Right renal cortex interstitium (tissue), 3 donors: ENCODE measurements around the gene PLEKHM2. TPM values are rescaled to one million over a fixed set of nuclear protein-coding genes. Genes with fewer than 3 reads are reported as not detected.
A peak's percentile ranks its signal among the peaks of the same experiment; 100 is the strongest.

Source experiments
- DNase-seq, 3 donors: peaks; one replicate each; pipeline ENCODE4 v3.0.0-alpha.2; 2013; ENCODE audit warnings: low read depth in 3 of 3, low spot score in 2 of 3
- polyA plus RNA-seq, 3 donors: library from polyadenylated mRNA; unstranded; fragments of 120-200 nt; gene quantifications; one replicate each; pipeline ENCODE4 v1.2.1, GENCODE V29; 2013; ENCODE audit not compliant: insufficient read length in 3 of 3

PLEKHM2 gene
- polyA plus RNA-seq, 3 donors: 37.9 to 46.7 (median 43.0) TPM

DNA sequence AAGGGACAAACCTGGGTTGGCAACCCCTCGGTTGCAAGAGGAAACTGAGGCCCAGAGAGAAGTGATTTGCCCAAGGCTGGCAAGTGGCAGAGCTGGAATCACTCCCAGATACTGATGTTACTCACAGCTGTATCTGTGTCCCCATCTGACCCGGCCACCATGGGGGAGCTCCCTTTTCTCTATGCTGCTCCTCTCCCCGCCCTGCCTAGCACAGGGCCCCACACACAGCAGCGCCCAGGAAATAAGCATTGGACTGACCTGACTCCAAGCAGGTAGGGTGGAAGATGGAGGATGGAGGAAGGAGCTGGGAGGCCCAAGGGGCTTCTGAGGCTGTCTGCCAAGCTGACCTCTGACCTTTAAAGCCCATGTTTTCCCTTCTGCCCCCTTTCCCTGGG is 71.5 kb downstream of the PLEKHM2 start:
- DNase-seq: no peak

DNA sequence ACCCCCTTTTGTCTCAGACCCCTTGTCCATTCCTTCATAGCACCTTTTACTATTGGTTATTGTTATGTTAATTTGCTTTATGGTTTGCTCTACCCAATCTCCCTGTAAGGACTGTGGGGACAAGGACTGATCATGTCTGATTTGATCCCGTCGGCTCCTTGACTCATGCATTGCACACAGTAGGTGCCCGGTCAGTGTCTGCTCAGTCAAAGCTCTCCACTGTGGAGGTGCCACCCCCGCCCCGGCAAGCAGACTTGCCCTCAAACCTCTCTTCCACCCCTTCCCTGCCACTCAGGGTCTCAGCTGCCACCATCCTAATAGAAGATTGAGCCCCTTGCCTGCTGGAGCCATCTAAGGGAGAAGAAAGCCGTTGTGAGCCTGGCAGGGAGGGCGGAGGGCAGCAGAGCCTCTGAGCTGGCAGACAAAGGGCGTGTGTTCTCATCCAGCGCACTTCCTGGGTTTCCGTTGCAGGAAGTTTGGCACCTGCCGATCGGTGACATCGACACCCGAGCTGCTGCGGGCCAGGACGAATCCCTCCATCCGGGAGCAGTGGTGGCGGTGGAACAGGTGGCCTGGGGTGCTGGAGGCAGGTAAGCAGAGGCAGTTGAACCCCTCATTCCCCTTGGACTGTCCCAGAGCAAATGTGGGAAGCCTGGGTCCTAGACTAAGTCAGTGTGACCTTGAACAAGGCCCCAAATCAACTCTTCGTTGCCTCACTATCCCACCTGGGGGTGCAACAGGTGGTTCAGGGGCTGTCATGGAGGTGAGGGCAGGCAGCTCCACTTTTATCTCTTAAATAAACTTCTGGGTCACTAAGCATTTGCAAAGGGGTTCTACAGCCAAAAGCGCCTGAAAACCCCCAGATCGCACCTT is 72.3 kb downstream of the PLEKHM2 start:
- DNase-seq: no peak

DNA sequence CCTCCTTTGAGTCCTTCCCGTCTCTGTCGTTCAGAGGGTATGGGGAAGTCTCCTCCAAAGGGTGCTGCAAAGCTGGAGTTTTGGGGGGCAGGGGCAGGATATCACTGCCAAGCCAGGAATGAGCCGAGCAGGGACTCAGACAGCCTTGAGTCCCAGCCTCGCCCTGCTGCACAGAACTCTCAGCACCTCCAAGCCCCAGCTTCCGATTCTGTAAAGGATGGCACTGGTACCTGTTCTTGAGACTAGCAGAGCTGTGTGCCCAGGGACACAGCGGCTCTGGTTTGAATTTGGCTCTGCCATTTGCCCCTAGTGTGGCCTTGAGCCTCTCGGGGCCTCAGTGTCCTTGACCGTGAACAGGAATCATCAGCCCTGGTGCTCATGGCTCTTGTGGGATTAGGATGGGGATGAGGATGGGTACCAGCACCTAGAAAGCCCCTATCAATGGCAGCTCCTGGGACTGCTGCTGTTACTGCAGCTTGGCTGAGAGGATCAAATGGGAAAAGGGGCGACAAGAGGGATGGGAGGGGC is 73.0 kb downstream of the PLEKHM2 start:
- DNase-seq: no peak

DNA sequence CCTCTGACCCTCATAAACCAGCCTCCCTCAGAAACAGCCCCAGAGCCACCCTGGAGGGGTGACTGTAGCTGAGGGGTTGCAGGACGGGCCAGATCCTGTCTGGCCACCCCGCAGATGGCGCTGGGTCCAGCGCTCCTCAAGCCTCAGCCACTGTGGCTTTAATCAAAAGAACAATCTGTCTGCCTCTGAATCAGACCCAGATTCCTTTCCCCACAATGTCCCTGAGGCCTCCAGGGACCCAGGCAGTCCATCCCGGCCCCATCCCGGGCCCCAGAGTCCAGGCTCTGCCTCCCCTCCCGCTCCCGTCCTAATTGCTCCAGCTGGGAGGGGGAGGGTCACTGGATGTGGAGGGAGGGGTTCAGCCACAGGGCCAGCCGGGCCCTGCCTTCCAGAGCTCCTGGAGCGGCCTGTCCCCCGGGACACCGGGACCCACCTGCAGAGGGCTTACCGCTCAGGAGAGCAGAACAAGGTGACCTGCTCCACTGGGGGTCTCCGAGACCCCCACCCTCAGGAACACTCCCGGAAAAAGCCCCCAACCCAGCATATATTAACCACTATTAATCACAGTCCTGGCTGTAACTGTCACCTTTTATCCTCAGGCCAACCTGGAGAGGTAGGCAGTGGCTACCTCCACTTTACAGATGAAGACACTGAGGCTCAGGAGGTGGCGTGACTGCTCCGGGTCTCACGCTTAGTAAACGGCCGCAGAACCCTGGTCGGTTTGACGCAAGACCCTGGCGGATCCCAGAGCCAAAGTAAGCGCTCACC is 73.6 kb downstream of the PLEKHM2 start:
- no peak for DNase-seq

DNA sequence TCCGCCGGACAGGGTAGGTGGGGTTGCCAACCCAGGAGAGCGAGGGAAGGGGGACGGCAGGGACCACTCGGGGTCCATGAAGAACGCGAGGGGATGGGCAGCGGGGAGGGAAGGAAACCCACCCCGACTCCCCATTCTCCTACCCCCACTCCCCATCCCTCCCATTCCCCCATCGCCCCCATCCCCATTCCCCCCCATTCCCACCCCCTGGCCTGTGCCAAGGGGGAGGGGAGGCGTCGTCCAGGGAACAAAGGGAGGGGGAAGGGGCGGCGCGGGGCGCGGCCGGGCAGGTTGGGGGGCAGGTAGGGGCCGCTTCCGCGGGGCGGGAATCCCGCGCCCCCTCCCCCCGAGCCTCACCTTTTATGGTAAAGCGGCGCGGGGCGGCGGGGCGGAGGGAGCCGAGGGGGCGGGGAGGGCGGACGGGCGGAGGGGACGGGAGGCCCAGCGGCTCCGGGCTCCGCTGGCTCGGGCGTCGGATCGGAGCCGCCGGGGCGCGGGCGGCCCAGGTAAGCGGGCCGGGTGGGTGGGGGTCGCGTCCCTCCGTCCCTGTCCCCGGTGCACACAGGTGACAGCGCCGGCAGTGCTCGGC is 74.3 kb downstream of the PLEKHM2 start, which contains the start of gene FBLIM1:
TSS of gene FBLIM1 (plus strand) at position 453 of the 589 bp plus-strand sequence. CDS start 6,189 bp downstream, outside the sequence.
- no peak for DNase-seq

DNA sequence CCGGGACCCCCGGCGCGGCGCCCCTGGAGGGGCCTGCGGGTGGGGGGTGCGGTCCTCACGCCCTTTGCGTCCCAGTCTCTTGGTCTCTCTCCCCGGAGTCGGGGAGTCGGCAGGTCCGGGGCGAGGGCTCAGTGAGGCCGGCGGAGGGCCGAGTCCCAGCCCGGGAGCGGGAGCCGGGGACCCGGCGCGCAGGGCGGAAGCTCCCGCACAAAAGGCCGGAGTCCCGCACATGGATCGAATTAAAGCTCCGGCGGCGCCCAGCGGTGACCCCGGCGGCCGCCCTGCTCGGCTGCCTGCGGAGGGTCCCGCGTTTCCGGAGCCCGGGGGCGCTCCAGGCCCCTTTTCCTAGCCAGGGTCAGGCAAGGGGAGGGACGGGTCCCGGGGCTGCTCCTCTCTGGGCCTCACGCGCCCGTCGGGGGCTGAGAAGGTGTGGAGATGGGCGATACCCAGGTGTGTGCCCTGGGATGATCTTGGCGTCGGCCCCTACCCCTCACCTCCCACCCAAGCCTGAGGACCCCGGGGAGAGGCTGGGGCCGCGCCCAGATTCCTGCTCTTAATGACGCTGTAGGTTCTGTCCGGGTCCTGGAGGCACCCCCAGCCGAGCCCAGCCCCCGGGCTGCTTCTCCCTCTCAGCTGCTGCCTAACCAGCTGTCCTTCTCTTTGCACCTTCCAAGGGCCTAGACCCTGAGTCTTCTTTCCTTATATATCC is 75.0 kb downstream of the PLEKHM2 start:
- DNase-seq: no peak

DNA sequence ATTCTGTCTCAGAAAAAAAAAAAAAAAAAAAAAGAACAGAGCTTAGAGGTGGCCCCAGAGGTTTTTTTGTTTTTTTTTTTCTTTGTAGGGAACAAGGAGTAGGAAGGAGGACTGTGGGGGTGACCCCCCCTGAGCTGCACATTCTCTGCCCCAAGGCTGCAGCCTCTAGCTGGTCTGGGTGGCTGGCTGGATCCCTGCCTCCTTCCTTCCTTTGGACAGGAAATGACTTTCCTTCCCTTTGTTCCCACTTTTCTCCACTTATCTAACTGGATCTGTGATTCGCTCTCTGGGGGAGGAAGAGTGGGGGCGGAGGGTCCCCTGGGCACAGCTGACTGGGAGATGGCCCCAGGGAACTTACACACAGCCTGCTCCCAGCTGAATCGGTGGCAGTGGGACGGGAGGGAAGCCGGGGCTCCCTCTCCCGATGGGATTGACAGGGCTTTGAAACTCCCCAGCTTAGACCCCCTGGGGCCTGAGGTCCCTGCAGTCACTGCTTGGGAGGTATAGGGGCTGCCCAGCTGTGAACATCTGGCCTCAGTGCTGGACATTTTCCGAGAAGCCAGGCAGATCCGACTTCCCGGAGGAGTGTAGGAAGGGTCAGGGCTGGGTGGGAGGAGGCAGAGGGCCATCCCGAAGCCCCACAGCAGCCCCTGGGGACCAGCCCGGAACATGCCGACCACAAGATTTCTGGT is 76.5 kb downstream of the PLEKHM2 start:
- DNase-seq: peak in 2 of 3 donors; percentile 54 to 61

DNA sequence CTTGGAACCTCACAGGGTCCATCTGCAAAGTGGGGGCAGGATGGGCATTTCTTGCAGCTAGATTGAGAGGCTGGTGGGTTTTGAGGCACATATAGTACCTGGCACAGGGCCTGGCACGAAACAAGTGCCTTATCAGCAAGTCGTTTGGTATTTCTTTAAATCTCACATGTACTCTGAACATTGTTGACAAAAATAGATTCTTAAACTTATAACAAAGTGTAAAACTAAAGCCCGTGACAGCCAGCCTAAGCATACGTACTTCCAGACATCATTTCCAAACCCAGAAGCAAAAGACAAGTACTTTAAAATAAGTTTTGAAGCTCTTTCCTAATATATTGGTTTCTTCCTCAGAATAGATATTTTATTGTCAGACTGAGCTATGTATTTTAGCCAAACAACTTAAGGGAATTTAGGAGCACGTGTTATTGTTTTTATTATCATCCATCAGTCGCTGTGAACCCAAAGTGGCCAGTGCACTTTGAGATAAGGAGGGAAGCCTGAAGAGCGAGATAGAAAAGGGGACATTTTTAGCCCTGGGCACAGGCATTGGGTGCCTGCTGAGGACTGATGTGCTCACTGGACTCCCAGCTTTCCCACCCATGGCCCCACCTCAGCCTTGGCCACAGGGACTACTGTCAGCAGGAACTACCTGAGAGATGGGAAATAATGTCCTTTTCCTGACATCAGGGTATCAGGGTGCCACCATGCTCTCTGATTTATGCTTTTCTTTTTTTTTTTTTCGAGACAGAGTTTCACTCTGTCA is 77.4 kb downstream of the PLEKHM2 start:
- no peak for DNase-seq

DNA sequence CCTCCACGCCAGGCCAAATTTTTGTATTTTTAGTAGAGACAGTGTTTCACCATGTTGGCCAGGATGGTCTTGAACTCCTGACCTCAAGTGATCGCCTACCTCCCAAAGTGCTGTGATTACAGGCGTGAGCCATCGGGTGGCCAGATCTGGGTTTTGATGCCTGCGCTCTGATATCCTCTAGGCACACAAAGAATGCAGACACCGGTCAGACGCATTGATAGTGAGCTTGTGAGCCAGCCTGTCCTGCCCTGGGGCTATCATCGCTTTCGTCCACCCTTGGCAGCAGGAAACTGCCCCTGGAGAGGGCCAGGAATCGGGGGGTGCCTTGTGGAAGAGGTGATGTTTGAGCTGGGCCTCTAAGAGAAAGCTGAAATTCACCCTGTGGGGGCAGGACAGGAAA is 78.4 kb downstream of the PLEKHM2 start:
- no peak for DNase-seq

DNA sequence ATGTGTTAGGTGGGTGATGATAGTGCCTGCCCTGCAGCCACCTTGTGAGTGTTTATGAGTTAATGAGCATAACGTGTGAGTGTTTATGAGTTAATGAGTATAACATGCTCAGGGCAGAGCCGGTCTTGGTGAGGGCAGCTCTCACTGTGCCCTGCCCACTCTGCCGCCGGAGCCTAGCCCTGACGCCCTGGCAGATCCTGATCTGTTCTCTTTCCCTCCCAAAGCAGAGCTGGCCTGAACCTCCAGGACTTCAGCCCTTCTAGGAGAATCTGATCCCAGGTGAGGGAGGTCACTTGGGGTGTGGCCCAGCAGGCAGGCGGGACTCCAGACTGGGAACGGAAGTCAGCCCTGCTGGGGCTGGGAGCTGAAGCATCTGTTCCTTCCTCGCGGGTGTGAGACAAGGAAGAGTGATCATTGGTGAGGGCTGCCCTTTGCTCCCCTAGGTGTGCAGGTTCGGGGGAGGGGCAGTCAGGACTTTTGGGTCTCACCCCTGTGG is 80.2 kb downstream of the PLEKHM2 start:
- no peak for DNase-seq

DNA sequence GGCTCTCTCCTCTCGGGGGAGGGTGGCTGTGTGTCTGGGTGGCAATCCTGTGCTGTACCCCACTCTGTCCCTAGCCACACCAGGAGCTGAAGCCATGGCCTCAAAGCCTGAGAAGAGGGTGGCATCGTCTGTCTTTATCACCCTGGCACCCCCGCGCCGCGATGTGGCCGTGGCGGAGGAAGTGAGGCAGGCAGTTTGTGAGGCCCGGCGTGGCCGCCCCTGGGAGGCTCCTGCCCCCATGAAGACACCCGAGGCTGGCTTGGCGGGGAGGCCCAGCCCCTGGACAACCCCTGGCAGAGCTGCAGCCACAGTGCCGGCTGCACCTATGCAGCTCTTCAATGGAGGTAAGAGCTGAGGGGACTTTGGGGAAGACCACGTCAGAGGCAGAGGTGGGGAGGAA is 80.8 kb downstream of the PLEKHM2 start:
- DNase-seq: no peak

DNA sequence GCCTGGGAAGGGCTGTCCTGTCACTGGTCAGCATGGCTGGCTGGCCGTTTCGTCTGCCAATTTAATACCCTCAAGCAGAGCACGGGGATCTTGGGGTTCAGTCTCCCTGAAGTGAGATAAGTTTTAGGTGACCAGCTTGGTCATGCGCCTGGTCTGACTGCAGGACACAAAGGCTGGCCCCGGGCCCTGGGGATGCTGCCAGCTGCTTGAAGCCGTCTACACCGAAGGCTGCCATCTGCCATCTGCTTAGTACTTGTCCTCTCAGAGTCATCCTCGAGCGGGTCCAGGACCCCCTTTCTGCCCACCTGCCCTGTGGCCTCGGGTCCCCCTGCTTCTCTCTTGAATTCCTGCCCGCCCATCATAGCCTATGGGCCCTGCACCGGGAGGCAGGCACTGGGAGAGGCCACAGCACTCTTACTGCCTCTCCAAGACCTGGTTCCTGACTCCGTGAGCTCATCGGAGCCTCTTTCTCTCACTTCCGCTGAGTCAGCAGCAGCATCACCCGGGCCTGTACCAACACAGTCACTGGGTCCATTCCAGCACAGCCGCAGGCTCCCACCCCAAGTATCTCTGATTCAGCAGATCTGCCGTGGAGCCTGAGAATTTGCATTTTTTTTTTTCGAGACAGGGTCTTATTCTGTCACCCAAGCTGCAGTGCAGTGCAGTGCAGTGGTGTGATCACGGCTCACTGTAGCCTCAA is 81.5 kb downstream of the PLEKHM2 start:
- DNase-seq: no peak

DNA sequence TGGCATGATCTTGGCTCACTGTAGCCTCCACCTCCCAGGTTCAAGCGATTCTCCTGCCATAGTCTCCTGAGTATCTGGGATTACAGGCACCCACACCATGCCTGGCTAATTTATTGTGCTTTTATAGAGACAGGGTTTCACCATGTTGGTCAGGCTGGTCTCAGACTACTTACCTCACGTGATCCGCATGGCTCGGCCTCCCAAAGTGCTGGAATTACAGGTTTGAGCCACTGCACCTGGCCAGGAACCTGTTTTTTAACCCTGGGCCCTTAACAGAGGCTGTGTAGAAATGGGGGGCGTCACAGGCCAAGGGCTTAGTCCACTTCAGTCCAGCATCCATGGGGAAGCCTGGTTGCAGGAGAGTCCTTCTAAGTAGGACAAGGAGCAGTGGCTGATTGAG is 83.8 kb downstream of the PLEKHM2 start:
- DNase-seq: no peak

DNA sequence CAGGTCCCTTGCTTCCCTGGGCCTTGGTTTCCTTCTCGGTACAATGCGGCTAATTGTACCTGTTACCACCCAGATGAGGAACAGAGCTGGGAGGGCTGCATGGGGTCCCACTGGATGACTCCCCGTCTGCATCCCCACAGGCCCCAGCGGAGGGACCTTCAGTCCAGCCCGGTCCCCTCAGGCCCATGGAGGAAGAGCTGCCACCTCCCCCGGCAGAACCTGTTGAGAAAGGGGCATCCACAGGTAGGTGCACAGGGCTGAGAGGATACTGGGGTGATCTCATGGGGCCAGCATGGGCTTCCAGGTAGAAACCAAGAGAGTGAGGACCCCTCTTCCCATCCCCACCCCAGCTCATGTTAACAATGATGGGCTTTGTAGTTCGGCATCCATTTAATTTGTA is 84.3 kb downstream of the PLEKHM2 start:
- no peak for DNase-seq

DNA sequence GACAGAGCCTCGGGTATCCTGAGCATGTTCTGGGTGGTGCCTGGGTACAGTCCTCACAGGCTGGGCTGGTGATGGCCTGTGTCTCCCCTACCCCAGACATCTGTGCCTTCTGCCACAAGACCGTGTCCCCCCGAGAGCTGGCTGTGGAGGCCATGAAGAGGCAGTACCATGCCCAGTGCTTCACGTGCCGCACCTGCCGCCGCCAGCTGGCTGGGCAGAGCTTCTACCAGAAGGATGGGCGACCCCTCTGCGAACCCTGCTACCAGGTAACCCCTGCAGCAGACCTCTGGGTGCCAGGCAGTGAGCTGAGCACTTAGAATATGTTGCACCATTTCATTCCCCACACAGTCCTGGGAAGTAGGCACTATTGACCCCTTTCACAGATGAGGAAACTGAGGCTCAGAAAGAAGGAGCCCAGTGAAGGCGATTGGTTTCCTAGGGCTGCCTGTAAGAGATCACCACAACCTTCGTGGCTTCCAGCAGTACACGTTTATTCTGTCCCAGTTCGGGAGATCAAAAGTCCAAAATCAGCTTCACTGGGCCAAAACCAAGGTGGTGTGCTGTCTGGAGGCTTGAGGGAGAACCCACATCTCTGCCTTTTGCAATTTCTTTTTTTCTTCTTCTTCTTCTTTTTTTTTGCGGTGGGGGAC is 86.3 kb downstream of the PLEKHM2 start:
- no peak for DNase-seq

DNA sequence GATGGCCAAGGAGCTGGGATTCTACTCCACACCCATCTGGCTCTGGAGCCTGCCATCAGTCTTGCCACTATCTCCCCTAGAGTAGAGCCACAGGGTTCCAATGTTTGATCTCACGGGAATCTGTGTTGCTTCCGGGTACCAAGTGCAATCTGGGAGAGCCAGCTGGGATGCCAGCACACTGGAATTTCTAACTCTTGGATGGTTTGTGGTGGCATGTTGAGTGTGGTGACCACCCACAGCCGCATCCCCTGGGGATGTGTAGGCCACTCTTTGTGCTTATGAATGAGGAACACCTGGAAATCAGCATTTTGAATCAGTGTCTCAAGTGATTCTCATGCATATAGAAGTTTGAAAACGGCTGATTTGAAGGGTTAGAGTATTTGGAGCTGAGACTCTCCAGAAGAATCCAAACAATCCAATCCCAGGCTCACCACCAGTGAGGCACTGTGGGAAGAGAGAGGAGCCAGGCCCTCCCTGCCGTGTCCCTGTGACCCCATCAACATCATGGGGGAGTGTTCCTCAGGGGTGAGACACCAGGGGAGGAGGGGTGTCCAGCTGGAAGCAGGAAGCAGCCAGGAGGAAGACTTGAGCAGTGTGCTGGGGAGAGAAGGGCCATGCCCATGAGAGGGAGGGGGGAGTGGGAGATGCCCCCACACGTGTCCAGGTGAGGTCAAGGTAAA is 87.9 kb downstream of the PLEKHM2 start:
- DNase-seq: no peak

DNA sequence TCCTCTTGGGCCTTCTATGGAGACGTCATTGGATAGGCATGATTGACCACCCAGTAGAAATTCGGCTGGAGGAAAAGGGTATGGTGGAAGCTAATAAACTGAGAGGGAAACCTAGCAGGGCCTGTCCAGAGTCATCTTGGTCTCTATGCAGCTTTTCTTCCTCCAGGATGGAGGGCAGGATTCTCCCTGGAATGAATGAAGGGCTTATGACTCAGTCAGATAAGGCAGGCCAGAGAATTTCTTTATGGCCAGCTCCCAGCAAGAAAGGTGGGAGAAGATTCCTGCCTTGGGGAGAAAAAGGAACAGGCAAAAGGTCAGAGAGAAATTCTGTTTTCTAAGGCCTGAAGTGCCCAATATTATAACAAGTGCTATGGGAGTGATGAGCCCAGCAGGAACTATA is 91.6 kb downstream of the PLEKHM2 start:
- no peak for DNase-seq
